HepG2 (cell line): Measurements from ENCODE around the gene CAPN6.

Experiments
- ARNT2 ChIP-seq: sonication (generic); formaldehyde crosslinking; IDR thresholded peaks from 2 replicates; pipeline ENCODE4 v1.8.0; 2022; ENCODE audit warnings: mild to moderate bottlenecking, low read depth, missing genetic modification reagents, moderate library complexity
- ESRRA ChIP-seq: sonication (generic); formaldehyde crosslinking; IDR thresholded peaks from 2 replicates; pipeline ENCODE4 v1.5.1; 2020; ENCODE audit warnings: mild to moderate bottlenecking, low read depth, missing genetic modification reagents
- GFI1 ChIP-seq: sonication (generic); formaldehyde crosslinking; IDR thresholded peaks from 2 replicates; pipeline ENCODE4 v1.5.0; 2020; ENCODE audit warnings: missing genetic modification reagents, mild to moderate bottlenecking, borderline replicate concordance
- POLR2A ChIP-seq, 2 experiments: IDR thresholded peaks; 2 replicates each; pipeline ENCODE4 v1.6.1; 2011; ENCODE audit warnings: low read depth in 2 of 2, low read length in 2 of 2, mild to moderate bottlenecking in 1 of 2, moderate library complexity in 1 of 2; ENCODE audit not compliant: insufficient read depth in 1 of 2
- TCF7 ChIP-seq: sonication (generic); IDR thresholded peaks from 2 replicates; pipeline ENCODE4 v1.6.1; 2016; ENCODE audit warnings: antibody characterized with exemption, low read depth
- TF ChIP-seq, protein P1 (sequence below): sonication (generic); formaldehyde crosslinking; IDR thresholded peaks from 2 replicates; pipeline ENCODE4 v1.5.0; 2020; ENCODE audit warnings: mild to moderate bottlenecking, missing genetic modification reagents, moderate library complexity
- TF ChIP-seq, protein P2 (sequence below): IDR thresholded peaks from 2 replicates; pipeline ENCODE4 v1.6.1; 2016; ENCODE audit warnings: missing compliant biosample characterization, missing genetic modification reagents, borderline replicate concordance

DNA sequence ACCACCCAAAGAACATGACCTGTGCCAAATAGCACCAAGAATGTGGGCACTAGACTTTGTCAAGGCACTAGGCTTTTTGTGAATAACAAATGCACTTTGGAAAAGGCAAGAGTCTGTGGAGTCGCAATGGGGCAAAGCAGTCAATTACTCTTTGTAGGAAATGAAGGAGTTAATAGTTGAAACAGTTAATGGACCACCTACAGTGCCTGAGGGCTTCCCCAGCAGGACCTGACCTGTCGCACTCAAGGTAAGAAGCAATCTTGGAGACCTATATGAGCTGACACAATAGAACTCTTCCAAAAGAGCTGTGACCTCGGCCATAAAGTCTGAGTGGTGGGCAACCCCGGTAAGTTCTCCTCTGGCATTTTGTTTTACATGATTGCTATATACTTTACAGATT lies 49.2 kb upstream of the CAPN6 start:
- no peak for TF ChIP-seq ESRRA (CRISPR knock-in tag)
- TF ChIP-seq, protein P1, sequence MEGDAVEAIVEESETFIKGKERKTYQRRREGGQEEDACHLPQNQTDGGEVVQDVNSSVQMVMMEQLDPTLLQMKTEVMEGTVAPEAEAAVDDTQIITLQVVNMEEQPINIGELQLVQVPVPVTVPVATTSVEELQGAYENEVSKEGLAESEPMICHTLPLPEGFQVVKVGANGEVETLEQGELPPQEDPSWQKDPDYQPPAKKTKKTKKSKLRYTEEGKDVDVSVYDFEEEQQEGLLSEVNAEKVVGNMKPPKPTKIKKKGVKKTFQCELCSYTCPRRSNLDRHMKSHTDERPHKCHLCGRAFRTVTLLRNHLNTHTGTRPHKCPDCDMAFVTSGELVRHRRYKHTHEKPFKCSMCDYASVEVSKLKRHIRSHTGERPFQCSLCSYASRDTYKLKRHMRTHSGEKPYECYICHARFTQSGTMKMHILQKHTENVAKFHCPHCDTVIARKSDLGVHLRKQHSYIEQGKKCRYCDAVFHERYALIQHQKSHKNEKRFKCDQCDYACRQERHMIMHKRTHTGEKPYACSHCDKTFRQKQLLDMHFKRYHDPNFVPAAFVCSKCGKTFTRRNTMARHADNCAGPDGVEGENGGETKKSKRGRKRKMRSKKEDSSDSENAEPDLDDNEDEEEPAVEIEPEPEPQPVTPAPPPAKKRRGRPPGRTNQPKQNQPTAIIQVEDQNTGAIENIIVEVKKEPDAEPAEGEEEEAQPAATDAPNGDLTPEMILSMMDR (CRISPR knock-in tag) = no peak
- no peak for TF ChIP-seq TCF7
- TF ChIP-seq, protein P2, sequence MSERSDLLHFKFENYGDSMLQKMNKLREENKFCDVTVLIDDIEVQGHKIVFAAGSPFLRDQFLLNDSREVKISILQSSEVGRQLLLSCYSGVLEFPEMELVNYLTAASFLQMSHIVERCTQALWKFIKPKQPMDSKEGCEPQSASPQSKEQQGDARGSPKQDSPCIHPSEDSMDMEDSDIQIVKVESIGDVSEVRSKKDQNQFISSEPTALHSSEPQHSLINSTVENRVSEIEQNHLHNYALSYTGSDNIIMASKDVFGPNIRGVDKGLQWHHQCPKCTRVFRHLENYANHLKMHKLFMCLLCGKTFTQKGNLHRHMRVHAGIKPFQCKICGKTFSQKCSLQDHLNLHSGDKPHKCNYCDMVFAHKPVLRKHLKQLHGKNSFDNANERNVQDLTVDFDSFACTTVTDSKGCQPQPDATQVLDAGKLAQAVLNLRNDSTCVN (CRISPR knock-in tag) = no peak
- no peak for TF ChIP-seq ARNT2 (CRISPR knock-in tag)
- no peak for TF ChIP-seq POLR2A (IDR thresholded peaks at IDR 0.05; ENCODE audit: insufficient read depth in 1 of 2, low read depth in 2 of 2, low read length in 2 of 2)
- no peak for TF ChIP-seq GFI1 (CRISPR knock-in tag)
